Activated naive CD4-positive, alpha-beta T cell treated with anti-CD3 and anti-CD28 coated beads for 36 hours (primary cell): Measurements from ENCODE around the gene PVALEF. TPM values are rescaled to one million over a fixed set of nuclear protein-coding genes. Genes with fewer than 3 reads are reported as not detected.

Experiments used
- CTCF ChIA-PET: fragments of 350-600 bp; sonication (Branson Sonifier 250); formaldehyde crosslinking; loops from one replicate; lab custom pipeline; 2021; ENCODE audit warnings: antibody characterized with exemption; lab: Charles Lee
- DNase-seq: peaks from one replicate; pipeline ENCODE4 v3.0.0-alpha.2; 2020
- H3K27ac Mint-ChIP-seq: one replicate; pipeline ENCODE4 v1.8.0; 2021; ENCODE audit warnings: mild to moderate bottlenecking, mixed read lengths
- H3K27me3 Mint-ChIP-seq: one replicate; pipeline ENCODE4 v1.8.0; 2021; ENCODE audit warnings: low read depth, mixed read lengths
- H3K36me3 Mint-ChIP-seq: one replicate; pipeline ENCODE4 v1.8.0; 2021; ENCODE audit warnings: low read depth, mixed read lengths
- H3K4me1 Mint-ChIP-seq: one replicate; pipeline ENCODE4 v1.8.0; 2021; ENCODE audit warnings: low read depth, mixed read lengths
- H3K4me3 Mint-ChIP-seq: one replicate; pipeline ENCODE4 v1.8.0; 2021; ENCODE audit warnings: mild to moderate bottlenecking, moderate library complexity, mixed read lengths
- H3K9me3 Mint-ChIP-seq: one replicate; pipeline ENCODE4 v1.8.0; 2021; ENCODE audit warnings: mixed read lengths
- intact Hi-C: fragments of 100-400 bp; cut with micrococcal nuclease; formaldehyde crosslinking; loops from one replicate; pipeline ENCODE4 v1.15.1; 2023
- total RNA-seq, 2 experiments: library from RNA; stranded (reverse); gene quantifications; one replicate each; pipeline ENCODE4 v1.2.3, GENCODE V29; 2021

The PVALEF gene
- total RNA-seq, 2 experiments from 2014 or later = not detected

- intact Hi-C loops = no loop called here
- CTCF ChIA-PET = no interaction called here
- H3K4me3 Mint-ChIP-seq = no peak overlapping the region
- no peak for DNase-seq
- no peaks in the 10 kb centered on the region for H3K4me1 Mint-ChIP-seq
- no peak overlapping the region for H3K27ac Mint-ChIP-seq
- no peaks in the 10 kb centered on the region for H3K9me3 Mint-ChIP-seq
- no peaks in the 10 kb centered on the region for H3K27me3 Mint-ChIP-seq
- H3K36me3 Mint-ChIP-seq = no peaks in the 10 kb centered on the region
Measured at GRCh38 chr17:81131486-81132196, 33.7 kb upstream of the PVALEF start.

- no peak overlapping the region for H3K4me3 Mint-ChIP-seq
- intact Hi-C loops = no loop called here
- no peaks in the 10 kb centered on the region for H3K4me1 Mint-ChIP-seq
- H3K27ac Mint-ChIP-seq = no peak overlapping the region
- no peaks in the 10 kb centered on the region for H3K36me3 Mint-ChIP-seq
- H3K27me3 Mint-ChIP-seq = no peaks in the 10 kb centered on the region
- H3K9me3 Mint-ChIP-seq = no peaks in the 10 kb centered on the region
- DNase-seq = no peak
- CTCF ChIA-PET = no interaction called here
Measured at GRCh38 chr17:81132197-81132540, 33.1 kb upstream of the PVALEF start.

GRCh38 chr17:81132770-81133723, 32.3 kb upstream of the PVALEF start:
- no peak overlapping the region for H3K4me3 Mint-ChIP-seq
- H3K27me3 Mint-ChIP-seq = no peaks in the 10 kb centered on the region
- no peaks in the 10 kb centered on the region for H3K36me3 Mint-ChIP-seq
- CTCF ChIA-PET = no interaction called here
- no peak for DNase-seq
- no peaks in the 10 kb centered on the region for H3K4me1 Mint-ChIP-seq
- intact Hi-C loops = no loop called here
- peaks cover 7% of the 10 kb centered on the region for H3K9me3 Mint-ChIP-seq
- no peak overlapping the region for H3K27ac Mint-ChIP-seq

GRCh38 chr17:81134064-81134781, 31.1 kb upstream of the PVALEF start:
- no peak for DNase-seq
- Mint-ChIP-seq H3K27ac (no peak overlapping the region), H3K27me3 (no peaks in the 10 kb centered on the region), H3K9me3 (peaks cover 12% of the 10 kb centered on the region), H3K4me3 (no peak overlapping the region), H3K36me3 (no peaks in the 10 kb centered on the region), H3K4me1 (no peaks in the 10 kb centered on the region)
- CTCF ChIA-PET = interaction anchor here (0.5 kb wide), 1 partner anchor 55 kb away, joined by 3 read pairs; no protein-coding TSS in a partner anchor
- intact Hi-C loops = no loop called here

GRCh38 chr17:81135505-81136278, 29.6 kb upstream of the PVALEF start:
- Mint-ChIP-seq H3K36me3 (no peaks in the 10 kb centered on the region), H3K4me1 (no peaks in the 10 kb centered on the region), H3K27me3 (no peaks in the 10 kb centered on the region), H3K4me3 (no peak overlapping the region), H3K27ac (no peak overlapping the region), H3K9me3 (peaks cover 12% of the 10 kb centered on the region)
- CTCF ChIA-PET = no interaction called here
- no peak for DNase-seq
- intact Hi-C loops = no loop called here

GRCh38 chr17:81136366-81136765, 28.9 kb upstream of the PVALEF start:
- intact Hi-C loops = no loop called here
- CTCF ChIA-PET = no interaction called here
- Mint-ChIP-seq H3K4me1 (no peaks in the 10 kb centered on the region), H3K27ac (no peak overlapping the region), H3K27me3 (no peaks in the 10 kb centered on the region), H3K4me3 (no peak overlapping the region), H3K9me3 (peaks cover 12% of the 10 kb centered on the region), H3K36me3 (no peaks in the 10 kb centered on the region)
- no peak for DNase-seq

GRCh38 chr17:81137248-81137647, 28.1 kb upstream of the PVALEF start:
- Mint-ChIP-seq H3K27ac (no peak overlapping the region), H3K36me3 (no peaks in the 10 kb centered on the region), H3K4me1 (no peaks in the 10 kb centered on the region), H3K4me3 (no peak overlapping the region), H3K9me3 (peaks cover 12% of the 10 kb centered on the region), H3K27me3 (no peaks in the 10 kb centered on the region)
- CTCF ChIA-PET = no interaction called here
- no peak for DNase-seq
- intact Hi-C loops = no loop called here

- Mint-ChIP-seq H3K27ac (no peak overlapping the region), H3K4me3 (no peak overlapping the region), H3K4me1 (no peaks in the 10 kb centered on the region), H3K9me3 (peaks cover 12% of the 10 kb centered on the region), H3K36me3 (no peaks in the 10 kb centered on the region), H3K27me3 (no peaks in the 10 kb centered on the region)
- CTCF ChIA-PET = no interaction called here
- DNase-seq = no peak
- intact Hi-C loops = no loop called here
Measured at GRCh38 chr17:81138083-81138482, 27.2 kb upstream of the PVALEF start.

GRCh38 chr17:81138500-81138899, 26.8 kb upstream of the PVALEF start:
- no peaks in the 10 kb centered on the region for H3K36me3 Mint-ChIP-seq
- no peak overlapping the region for H3K4me3 Mint-ChIP-seq
- no peaks in the 10 kb centered on the region for H3K4me1 Mint-ChIP-seq
- peaks cover 12% of the 10 kb centered on the region for H3K9me3 Mint-ChIP-seq
- H3K27me3 Mint-ChIP-seq = no peaks in the 10 kb centered on the region
- CTCF ChIA-PET = no interaction called here
- no peak for DNase-seq
- intact Hi-C loops = no loop called here
- H3K27ac Mint-ChIP-seq = no peak overlapping the region

GRCh38 chr17:81139428-81139827, 25.9 kb upstream of the PVALEF start:
- Mint-ChIP-seq H3K27me3 (no peaks in the 10 kb centered on the region), H3K4me3 (no peak overlapping the region), H3K36me3 (no peaks in the 10 kb centered on the region), H3K27ac (no peak overlapping the region), H3K9me3 (peaks cover 12% of the 10 kb centered on the region), H3K4me1 (no peaks in the 10 kb centered on the region)
- CTCF ChIA-PET = interaction anchor here (0.6 kb wide), 1 partner anchor 25 kb away, joined by 4 read pairs; no protein-coding TSS in a partner anchor
- DNase-seq = no peak
- intact Hi-C loops = no loop called here

GRCh38 chr17:81140018-81140417, 25.3 kb upstream of the PVALEF start:
- no peak for DNase-seq
- H3K4me3 Mint-ChIP-seq = no peak overlapping the region
- no peaks in the 10 kb centered on the region for H3K27me3 Mint-ChIP-seq
- CTCF ChIA-PET = no interaction called here
- H3K9me3 Mint-ChIP-seq = peaks cover 12% of the 10 kb centered on the region
- no peaks in the 10 kb centered on the region for H3K36me3 Mint-ChIP-seq
- intact Hi-C loops = no loop called here
- no peaks in the 10 kb centered on the region for H3K4me1 Mint-ChIP-seq
- no peak overlapping the region for H3K27ac Mint-ChIP-seq

- Mint-ChIP-seq H3K4me3 (no peak overlapping the region), H3K9me3 (peaks cover 12% of the 10 kb centered on the region), H3K27ac (no peak overlapping the region), H3K4me1 (no peaks in the 10 kb centered on the region), H3K27me3 (no peaks in the 10 kb centered on the region), H3K36me3 (no peaks in the 10 kb centered on the region)
- no peak for DNase-seq
- CTCF ChIA-PET = no interaction called here
- intact Hi-C loops = no loop called here
Measured at GRCh38 chr17:81140695-81141094, 24.6 kb upstream of the PVALEF start.
